ENCODE results near the gene ALG5. TPM values are rescaled to one million over a fixed set of nuclear protein-coding genes. Genes with fewer than 3 reads are reported as not detected.

ALG5 gene
- total RNA-seq, 1 experiment from 2014 or later = 27.0 TPM

- no peak overlapping the region for H3K4me3 Mint-ChIP-seq
- Histone ChIP-seq H2BK120ac (ENCODE audit: low read depth, low read length, poor library complexity, severe bottlenecking) (no peak overlapping the region), H3K4me2 (ENCODE audit: insufficient read depth, insufficient read length, low read length) (no peak overlapping the region)
These were observed 25.4 kb downstream of the ALG5 start for GRCh38 chr13:36973621-36974295.

More at GRCh38 chr13:36973621-36974295, 25.4 kb downstream of the ALG5 start:
- 100% methylated on average over 2 of the region's 5 CpGs for WGBS (ENCODE audit: extremely low coverage, insufficient read length, low lambda C conversion rate)
- no peaks in the 10 kb centered on the region for H3K23me2 ChIP-seq (ENCODE audit: insufficient read length, low read depth, low read length, poor library complexity, severe bottlenecking)
- no peak overlapping the region for H3K14ac ChIP-seq (ENCODE audit: insufficient read depth, low read length)
- H3K9me3 ChIP-seq (ENCODE audit: control insufficient read depth, low read depth, low read length) = no peaks in the 10 kb centered on the region
- H2BK12ac ChIP-seq (ENCODE audit: insufficient read length, low read depth, low read length) = no peak overlapping the region
- no peak overlapping the region for H2BK5ac ChIP-seq (ENCODE audit: insufficient read length, low read length)
- H3K9me3 Mint-ChIP-seq = peaks cover 3 to 7% of the 10 kb centered on the region in 2 experiments; a peak in 3 of 5 replicates
- H4K20me1 ChIP-seq (ENCODE audit: control insufficient read depth, insufficient read depth, insufficient read length) = no peaks in the 10 kb centered on the region
- no peak overlapping the region for H2BK20ac ChIP-seq (ENCODE audit: low read depth, low read length, poor library complexity, severe bottlenecking)
- H4K8ac ChIP-seq (replicated peaks; ENCODE audit: insufficient read length, low read depth, low read length) = no peak overlapping the region
- H3K36me3 Mint-ChIP-seq (ENCODE audit: insufficient read depth in 1 of 3, low read depth in 3 of 3) = peaks cover 36 to 57% (median 51%) of the 10 kb centered on the region in 3 experiments
- no peak overlapping the region for H3K56ac ChIP-seq (ENCODE audit: insufficient read length, low read depth, low read length)
- no peak overlapping the region for H3K9ac ChIP-seq (ENCODE audit: extremely low read depth, insufficient read length, low read length)
- no peak for DNase-seq
- no peak overlapping the region for H4K91ac ChIP-seq (ENCODE audit: insufficient read length, low read depth, low read length)
- no peaks in the 10 kb centered on the region for H3K4me1 Mint-ChIP-seq
- no peak overlapping the region for H3K23ac ChIP-seq (ENCODE audit: insufficient read length, low read depth, low read length)
- H3K4me1 ChIP-seq (ENCODE audit: insufficient read depth, low read length) = no peaks in the 10 kb centered on the region
- no peaks in the 10 kb centered on the region for H3K79me2 ChIP-seq (ENCODE audit: insufficient read depth, low read length)
- H3K27me3 Mint-ChIP-seq (ENCODE audit: low read depth) = no peaks in the 10 kb centered on the region
- no peak overlapping the region for H3T11ph ChIP-seq (ENCODE audit: low read length)
- H2BK15ac ChIP-seq (ENCODE audit: low read depth, low read length) = no peak overlapping the region
- no peak overlapping the region for H2AK5ac ChIP-seq (ENCODE audit: insufficient read length, low read length)
- H3K18ac ChIP-seq (ENCODE audit: insufficient read length, low read depth, low read length) = no peak overlapping the region
- H3K79me1 ChIP-seq (ENCODE audit: insufficient read depth, low read depth, low read length, poor library complexity, severe bottlenecking) = no peaks in the 10 kb centered on the region
- H3K27me3 ChIP-seq (ENCODE audit: insufficient read depth, low read length) = no peaks in the 10 kb centered on the region
- no peak overlapping the region for H4K5ac ChIP-seq (ENCODE audit: insufficient read length, low read depth, low read length)
- H3K27ac ChIP-seq (ENCODE audit: insufficient read length, low read depth, low read length) = no peak overlapping the region
- H2AFZ ChIP-seq (ENCODE audit: low read length) = no peak overlapping the region
- no peak overlapping the region for H3K4ac ChIP-seq (ENCODE audit: low read depth, low read length)
- H3K27ac Mint-ChIP-seq = no peak overlapping the region
- TF ChIP-seq CTCF (conservative IDR thresholded peaks at IDR 0.05) = no peak
